ENCODE measurements around the gene ANKDD1B. TPM values are rescaled to one million over a fixed set of nuclear protein-coding genes. Genes with fewer than 3 reads are reported as not detected.

The ANKDD1B gene
- total and polyA plus RNA-seq, 2 of the 8 experiments (the other 6 are each of a cell fraction or from before 2014, with no cell fraction given): 0.08 to 0.22 TPM

GRCh38 chr5:75617736-75618352, 6.6 kb downstream of the ANKDD1B start (continued):
- TF ChIP-seq SP1 (IDR thresholded peaks at IDR 0.05; ENCODE audit: low read depth, low read length): no peak
- no peak for TF ChIP-seq POLR2AphosphoS5 (IDR thresholded peaks at IDR 0.05; ENCODE audit: low read depth, low read length)
- TF ChIP-seq CHD7 (IDR thresholded peaks at IDR 0.05; ENCODE audit: insufficient replicate concordance, low read length): no peak
- TF ChIP-seq KDM4A (IDR thresholded peaks at IDR 0.05; ENCODE audit: low read depth, low read length, severe bottlenecking): no peak
- TF ChIP-seq BACH1 (IDR thresholded peaks at IDR 0.05; ENCODE audit: low read length): no peak
- TF ChIP-seq USF2 (IDR thresholded peaks at IDR 0.05; ENCODE audit: low read length): no peak

Measured in H1 (cell line).